Measurements from ENCODE around the gene ZNF454.

Gene ZNF454

GRCh38 chr5:178993236-178993765 lies 52.3 kb downstream of the ZNF454 start:
- no peak for DNase-seq (ENCODE audit: low read depth)

DNA sequence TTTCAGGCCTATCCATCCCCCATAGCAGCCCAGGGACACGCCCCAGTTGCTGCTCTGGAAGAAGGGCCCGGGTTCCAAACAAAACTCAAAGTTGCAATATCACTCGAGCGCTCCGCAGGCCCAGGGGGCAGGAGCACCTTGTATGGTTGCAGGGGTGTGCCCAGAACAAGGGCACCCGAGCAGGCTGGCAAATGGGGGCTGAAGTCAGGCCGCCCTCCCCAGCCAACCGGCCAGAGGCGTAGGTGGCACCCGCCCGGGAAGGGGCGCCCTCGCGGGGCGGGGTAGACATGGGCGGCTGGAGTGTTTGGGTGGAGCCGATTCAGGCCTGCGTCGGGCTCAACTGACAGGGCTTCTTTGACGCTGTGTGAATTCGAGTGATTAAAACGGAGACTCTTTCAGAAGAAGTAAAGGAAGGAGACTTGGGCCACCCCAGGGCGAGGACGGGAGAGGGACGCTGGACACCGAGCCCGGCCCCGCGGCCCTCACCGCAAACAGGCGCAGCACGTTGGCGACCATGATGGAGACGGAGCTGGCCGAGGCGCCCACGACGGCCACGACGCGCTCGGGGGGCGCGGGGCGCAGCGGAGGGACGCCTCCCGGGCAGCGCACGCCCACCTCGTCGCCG lies 53.1 kb downstream of the ZNF454 start:
- no peak for DNase-seq (ENCODE audit: low read depth)

DNA sequence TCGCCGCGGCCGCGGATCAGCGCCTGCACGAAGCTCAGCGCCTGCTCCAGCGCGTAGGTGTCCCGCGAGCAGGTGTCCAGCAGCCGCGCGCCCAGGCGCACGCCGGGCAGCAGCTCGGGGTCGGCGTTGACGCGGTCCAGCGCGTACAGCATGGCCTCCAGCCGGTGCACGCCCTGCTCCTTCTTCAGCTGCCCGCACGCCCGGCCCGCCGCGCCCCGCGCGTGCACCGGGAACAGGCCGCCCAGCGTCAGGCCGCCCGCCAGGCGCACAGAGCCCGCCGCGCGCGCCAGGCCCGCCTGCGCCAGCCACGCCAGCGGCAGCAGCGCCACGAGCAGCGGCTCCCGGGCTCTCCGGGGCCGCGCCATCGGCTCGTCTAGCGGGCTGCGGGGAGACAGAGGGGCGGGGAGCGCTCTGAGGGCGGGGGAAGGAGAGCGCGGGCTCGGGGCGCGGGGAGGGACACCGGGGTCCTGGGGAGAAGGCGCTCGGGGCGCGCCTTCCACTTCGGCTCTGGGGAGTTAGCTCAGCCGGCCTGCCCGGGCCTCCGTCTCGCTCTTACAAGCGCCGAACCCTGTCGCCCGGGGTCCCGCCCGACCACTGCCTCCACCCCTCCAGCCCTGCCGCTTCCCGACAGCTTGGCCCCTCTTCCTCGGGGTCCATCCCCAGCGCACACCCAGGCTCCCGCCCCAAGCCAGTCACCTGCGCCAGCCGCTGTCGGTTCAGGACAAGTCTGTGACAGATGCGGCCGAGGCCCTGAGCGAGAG lies 53.8 kb downstream of the ZNF454 start, which contains the start of gene GRM6:
Gene GRM6 (minus strand): TSS at position 741 of the 761 bp plus-strand sequence. CDS start 376 bp downstream, at position 365.
- DNase-seq (ENCODE audit: low read depth): no peak

- no peak for DNase-seq (ENCODE audit: low read depth)
Observed at GRCh38 chr5:178995341-178995690, 54.3 kb downstream of the ZNF454 start.

GRCh38 chr5:178996156-178996555 lies 55.2 kb downstream of the ZNF454 start:
- no peak for DNase-seq (ENCODE audit: low read depth)

DNA sequence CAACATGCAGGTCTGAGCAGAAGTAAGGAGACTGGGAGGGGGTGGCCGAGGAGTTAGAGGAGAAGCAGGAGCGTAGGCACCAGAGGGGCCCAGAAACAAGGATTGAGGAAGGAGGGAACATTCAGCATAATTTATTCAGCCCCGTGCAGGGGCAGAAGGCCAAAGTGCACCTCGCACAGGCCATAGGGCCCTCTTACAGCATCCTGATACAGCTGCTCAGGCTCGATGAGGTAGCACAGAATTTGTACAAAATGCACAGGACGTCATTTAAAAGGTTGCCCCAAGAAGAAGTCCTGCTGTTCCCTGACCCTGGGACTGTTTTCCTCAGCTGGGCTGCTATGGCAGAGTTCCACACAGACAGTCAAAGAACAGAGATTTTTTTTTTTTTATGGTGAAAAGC lies 56.2 kb downstream of the ZNF454 start:
- DNase-seq (ENCODE audit: low read depth): no peak

DNA sequence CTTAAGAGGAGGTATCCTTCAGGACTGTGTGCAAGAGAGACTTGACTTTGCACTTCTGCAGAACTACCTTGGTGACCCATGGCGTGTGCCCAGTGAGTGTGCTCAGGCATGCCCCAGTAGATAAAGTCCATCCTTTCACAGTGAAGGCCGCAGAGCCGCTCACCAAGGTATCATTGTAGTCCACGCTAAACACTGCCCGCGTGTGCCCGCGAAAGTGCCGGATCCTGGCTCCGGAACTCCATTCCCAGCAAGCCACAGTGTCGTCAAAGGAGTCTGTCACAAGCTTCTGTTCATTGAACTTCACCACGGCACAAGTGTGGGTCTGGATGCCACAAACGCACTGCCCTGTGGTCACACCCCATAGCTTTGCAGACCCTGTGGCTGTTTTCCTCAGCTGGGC lies 57.4 kb downstream of the ZNF454 start:
- DNase-seq (ENCODE audit: low read depth): no peak

- DNase-seq (ENCODE audit: low read depth): no peak
Observed at GRCh38 chr5:179006564-179006963, 65.6 kb downstream of the ZNF454 start.

DNA sequence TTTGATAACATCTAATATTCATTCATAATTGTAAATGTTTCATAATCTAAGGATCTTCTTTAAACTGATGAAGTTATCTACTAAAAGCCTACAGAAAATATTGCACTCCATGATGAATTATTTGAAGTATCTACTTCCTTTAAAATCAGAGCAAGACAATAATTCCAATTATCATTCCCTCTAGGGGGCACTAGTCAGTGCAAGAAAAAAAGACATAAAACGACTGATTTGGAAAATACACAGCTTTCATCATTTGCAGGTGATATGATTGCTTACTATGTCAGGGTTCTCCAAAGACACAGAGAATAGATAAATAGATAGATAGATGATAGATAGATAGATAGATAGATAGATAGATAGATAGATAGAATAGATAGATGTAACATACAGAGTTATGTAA lies 67.7 kb downstream of the ZNF454 start:
- no peak for DNase-seq (ENCODE audit: low read depth)
